HL-60/S4 treated with retinoic acid at 250 ng/mL for 4 days and 3 days (cell line): ENCODE results near the gene GRID1.
"Not testable (repeated sequence)": the region's sequence is repeated elsewhere in the genome, so short reads cannot be mapped to it uniquely, and the experiment has no call there.

ENCODE experiments used
- in situ Hi-C: fragments of 300-500 bp; cut with MboI; formaldehyde crosslinking; loops from 2 replicates; pipeline ENCODE4 v1.7.0; 2022; ENCODE audit warnings: low sequenced_read_pairs

GRID1 gene

GRCh38 chr10:85699066-85699465 is 667.5 kb downstream of the GRID1 start:
- in situ Hi-C loops: not testable (repeated sequence)

- in situ Hi-C loops: no loop called here
These were observed 669.7 kb downstream of the GRID1 start for GRCh38 chr10:85696893-85697292.

GRCh38 chr10:85682621-85683020 is 684.0 kb downstream of the GRID1 start:
- in situ Hi-C loops: no loop called here

GRCh38 chr10:85679710-85680109 is 686.9 kb downstream of the GRID1 start:
- in situ Hi-C loops: no loop called here

- in situ Hi-C loops: no loop called here
These were observed 687.5 kb downstream of the GRID1 start for GRCh38 chr10:85679061-85679460.

- in situ Hi-C loops: no loop called here
These were observed 691.7 kb downstream of the GRID1 start for GRCh38 chr10:85674851-85675250.

- in situ Hi-C loops: no loop called here
These were observed 693.3 kb downstream of the GRID1 start for GRCh38 chr10:85673270-85673669.

- in situ Hi-C loops: no loop called here
These were observed 695.1 kb downstream of the GRID1 start for GRCh38 chr10:85671530-85671929.

- in situ Hi-C loops: no loop called here
These were observed 698.1 kb downstream of the GRID1 start for GRCh38 chr10:85668522-85668921.

- in situ Hi-C loops: no loop called here
These were observed 698.9 kb downstream of the GRID1 start for GRCh38 chr10:85667638-85668233.

GRCh38 chr10:85666987-85667386 is 699.6 kb downstream of the GRID1 start:
- in situ Hi-C loops: no loop called here

GRCh38 chr10:85666102-85666501 is 700.5 kb downstream of the GRID1 start:
- in situ Hi-C loops: no loop called here

GRCh38 chr10:85665681-85666080 is 700.9 kb downstream of the GRID1 start:
- in situ Hi-C loops: no loop called here

- in situ Hi-C loops: no loop called here
These were observed 701.5 kb downstream of the GRID1 start for GRCh38 chr10:85665078-85665477.

GRCh38 chr10:85661123-85661522 is 705.5 kb downstream of the GRID1 start:
- in situ Hi-C loops: no loop called here

- in situ Hi-C loops: no loop called here
These were observed 707.3 kb downstream of the GRID1 start for GRCh38 chr10:85659331-85659730.

- in situ Hi-C loops: no loop called here
These were observed 708.1 kb downstream of the GRID1 start for GRCh38 chr10:85658518-85658917.

GRCh38 chr10:85657476-85658113 is 709.0 kb downstream of the GRID1 start:
- in situ Hi-C loops: no loop called here

- in situ Hi-C loops: no loop called here
These were observed 711.2 kb downstream of the GRID1 start for GRCh38 chr10:85655411-85655810.

- in situ Hi-C loops: no loop called here
These were observed 715.1 kb downstream of the GRID1 start for GRCh38 chr10:85651497-85651882.

- in situ Hi-C loops: no loop called here
These were observed 715.7 kb downstream of the GRID1 start for GRCh38 chr10:85650791-85651496.

- in situ Hi-C loops: no loop called here
These were observed 717.1 kb downstream of the GRID1 start for GRCh38 chr10:85649461-85649860.
